Keratinocyte (primary cell): Measurements from ENCODE around the gene R3HDM2. TPM values are rescaled to one million over a fixed set of nuclear protein-coding genes. Genes with fewer than 3 reads are reported as not detected.
"Not testable (repeated sequence)": the region's sequence is repeated elsewhere in the genome, so short reads cannot be mapped to it uniquely, and the experiment has no call there.

Experiments
- DNase-seq: peaks from one replicate; pipeline ENCODE4 v3.0.0-alpha.2; 2011; ENCODE audit warnings: low read depth, missing footprints, low spot score
- FAIRE-seq: peaks from 2 replicates; lab custom pipeline; 2011; peaks lifted over from hg19 to GRCh38; lab: Jason Lieb, UNC
- H2AFZ ChIP-seq: 2 replicates; pipeline ENCODE4 v1.6.0; 2012; ENCODE audit warnings: low read length, control low read depth, inconsistent platforms; ENCODE audit not compliant: control insufficient read depth
- H3K27ac ChIP-seq: 2 replicates; pipeline ENCODE4 v1.5.1; 2011; ENCODE audit warnings: low read length; ENCODE audit not compliant: control insufficient read depth, insufficient read depth
- H3K27me3 ChIP-seq: 3 replicates; pipeline ENCODE4 v1.6.0; 2011; ENCODE audit warnings: low read length; ENCODE audit not compliant: control insufficient read depth, insufficient read depth; ENCODE audit errors: extremely low read depth
- H3K36me3 ChIP-seq, 2 experiments: 2 replicates in 1 of 2; 3 replicates in 1 of 2; pipeline ENCODE4 v1.5.1; 2011; ENCODE audit warnings: low read length in 2 of 2, mild to moderate bottlenecking in 1 of 2; ENCODE audit not compliant: control insufficient read depth in 2 of 2, insufficient read depth in 2 of 2; ENCODE audit errors: extremely low read depth in 1 of 2
- H3K4me1 ChIP-seq: 3 replicates; pipeline ENCODE4 v1.5.1; 2011; ENCODE audit warnings: low read length; ENCODE audit not compliant: control insufficient read depth, insufficient read depth; ENCODE audit errors: extremely low read depth
- H3K4me2 ChIP-seq: 3 replicates; pipeline ENCODE4 v1.6.0; 2011; ENCODE audit warnings: low read depth, low read length; ENCODE audit not compliant: control insufficient read depth, insufficient read depth; ENCODE audit errors: extremely low read depth
- H3K4me3 ChIP-seq, 3 experiments: fragments of 200-600 bp in 1 of 3; sonication (generic) in 1 of 3; 2 replicates in 2 of 3; 3 replicates in 1 of 3; pipeline ENCODE4 v1.5.1; 2011 to 2016; ENCODE audit warnings: low read length in 3 of 3, mild to moderate bottlenecking in 3 of 3, control low read depth in 2 of 3, inconsistent platforms in 1 of 3, low read depth in 1 of 3, mixed read lengths in 1 of 3, mixed run types in 1 of 3, moderate library complexity in 1 of 3; ENCODE audit not compliant: control insufficient read depth in 2 of 3, insufficient read depth in 2 of 3; ENCODE audit errors: extremely low read depth in 1 of 3
- H3K79me2 ChIP-seq: 2 replicates; pipeline ENCODE4 v1.6.0; 2012; ENCODE audit warnings: low read length; ENCODE audit not compliant: control insufficient read depth, insufficient read depth
- H3K9ac ChIP-seq: 3 replicates; pipeline ENCODE4 v1.6.0; 2011; ENCODE audit warnings: low read length; ENCODE audit not compliant: control insufficient read depth, insufficient read depth; ENCODE audit errors: extremely low read depth
- H3K9me1 ChIP-seq: 3 replicates; pipeline ENCODE4 v1.6.0; 2011; ENCODE audit warnings: low read length; ENCODE audit not compliant: control insufficient read depth, insufficient read depth; ENCODE audit errors: extremely low read depth
- H3K9me3 ChIP-seq: 2 replicates; pipeline ENCODE4 v1.5.1; 2012; ENCODE audit warnings: low read depth, low read length; ENCODE audit not compliant: control insufficient read depth
- H4K20me1 ChIP-seq: 3 replicates; pipeline ENCODE4 v1.6.0; 2011; ENCODE audit warnings: low read length; ENCODE audit not compliant: control insufficient read depth, insufficient read depth; ENCODE audit errors: extremely low read depth
- EZH2 ChIP-seq: IDR thresholded peaks from one replicate; pipeline ENCODE4 v1.6.1; 2012; ENCODE audit warnings: inconsistent platforms, mild to moderate bottlenecking, low read length, moderate library complexity
- dilution Hi-C: fragments of 300-500 bp; cut with MboI; formaldehyde crosslinking; loops from one replicate; pipeline ENCODE4 v1.7.0; 2020; ENCODE audit warnings: low sequenced_read_pairs; ENCODE audit not compliant: extremely low pct_ligation_motif_present
- polyA plus RNA-seq, 5 experiments: library from polyadenylated mRNA; depleted of rRNA in 3 of 5; stranded (reverse) in 3 of 5; stranded (forward) in 1 of 5; unstranded in 1 of 5; fragments of >200 nt; gene quantifications; 1 replicate in 1 of 5; 2 replicates in 3 of 5; 3 replicates in 1 of 5; pipeline versions ENCODE4 v1.2.1 to v1.2.3, GENCODE V29; 2011 to 2012; ENCODE audit warnings: missing spikeins in 2 of 5, low read depth in 1 of 5, low replicate concordance in 1 of 5
- TF ChIP-seq, protein P1 (sequence below), 3 experiments: IDR thresholded peaks in 1 of 3; conservative IDR thresholded peaks in 1 of 3; optimal IDR thresholded peaks in 1 of 3; 2 replicates in 2 of 3; 3 replicates in 1 of 3; pipeline versions ENCODE3 to v1.5.1; 2011; ENCODE audit warnings: low read length in 3 of 3, mild to moderate bottlenecking in 3 of 3, moderate library complexity in 2 of 3, control low read depth in 1 of 3, inconsistent platforms in 1 of 3; ENCODE audit not compliant: insufficient read depth in 2 of 3; ENCODE audit errors: extremely low read depth in 1 of 3

Gene R3HDM2
- polyA plus RNA-seq, 1 donor (not counting 4 experiments of a cell fraction or from before 2014, with no cell fraction given) = 11.1 TPM

DNA sequence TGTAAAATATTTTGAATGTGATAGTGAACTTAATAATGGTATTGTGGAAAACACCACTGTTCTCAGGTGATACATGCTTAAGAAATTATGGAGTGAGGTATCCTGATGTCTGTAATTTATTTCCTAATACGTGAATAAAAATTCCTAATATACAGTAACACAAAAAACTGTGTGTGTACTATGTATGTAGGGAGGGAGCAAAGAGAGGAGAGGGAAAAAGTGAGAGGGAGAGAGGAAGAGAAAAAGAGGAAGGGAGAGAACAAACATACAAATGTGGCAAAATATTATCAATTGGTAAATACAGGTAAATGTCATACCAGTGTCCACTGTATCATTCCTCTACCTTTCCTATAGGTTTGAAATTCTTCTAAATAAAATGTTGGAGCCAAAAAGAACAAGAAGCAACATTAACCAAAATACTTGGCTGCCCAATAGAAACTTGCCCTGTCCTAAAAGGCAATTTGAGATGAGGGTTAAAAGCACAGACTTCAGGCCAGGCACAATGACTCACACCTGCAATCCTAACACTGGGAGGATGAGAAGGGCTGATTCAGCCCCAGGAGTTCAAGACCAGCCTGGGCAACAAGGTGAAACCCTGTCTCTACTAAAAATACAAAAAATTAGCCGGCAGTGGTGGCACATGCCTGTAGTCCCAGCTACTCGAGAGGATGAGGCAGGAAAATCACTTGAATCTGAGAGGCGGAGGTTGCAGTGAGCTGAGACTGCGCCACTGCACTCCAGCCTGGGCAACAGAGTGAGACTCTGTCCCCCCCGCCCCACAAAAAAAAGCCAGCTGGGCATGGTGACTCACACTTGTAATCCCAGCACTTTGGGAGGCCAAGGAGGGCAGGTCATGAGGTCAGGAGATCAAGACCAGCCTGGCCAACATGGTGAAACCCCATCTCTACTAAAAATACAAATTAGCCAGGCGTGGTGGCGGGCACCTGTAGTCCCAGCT, 14.5 kb downstream of the R3HDM2 start:
- Histone ChIP-seq H3K4me1 (peaks cover 2% of the 10 kb centered on the region), H2AFZ (no peak overlapping the region), H3K9me3 (no peaks in the 10 kb centered on the region), H3K9me1 (no peaks in the 10 kb centered on the region), H3K27ac (no peak overlapping the region), H3K4me2 (no peak overlapping the region), H3K27me3 (no peaks in the 10 kb centered on the region), H4K20me1 (no peaks in the 10 kb centered on the region), H3K4me3 (no peak overlapping the region), H3K36me3 (peaks cover 0 to 8% of the 10 kb centered on the region in 2 experiments), H3K79me2 (peaks cover 20% of the 10 kb centered on the region), H3K9ac (no peak overlapping the region)
- TF ChIP-seq, protein P1, sequence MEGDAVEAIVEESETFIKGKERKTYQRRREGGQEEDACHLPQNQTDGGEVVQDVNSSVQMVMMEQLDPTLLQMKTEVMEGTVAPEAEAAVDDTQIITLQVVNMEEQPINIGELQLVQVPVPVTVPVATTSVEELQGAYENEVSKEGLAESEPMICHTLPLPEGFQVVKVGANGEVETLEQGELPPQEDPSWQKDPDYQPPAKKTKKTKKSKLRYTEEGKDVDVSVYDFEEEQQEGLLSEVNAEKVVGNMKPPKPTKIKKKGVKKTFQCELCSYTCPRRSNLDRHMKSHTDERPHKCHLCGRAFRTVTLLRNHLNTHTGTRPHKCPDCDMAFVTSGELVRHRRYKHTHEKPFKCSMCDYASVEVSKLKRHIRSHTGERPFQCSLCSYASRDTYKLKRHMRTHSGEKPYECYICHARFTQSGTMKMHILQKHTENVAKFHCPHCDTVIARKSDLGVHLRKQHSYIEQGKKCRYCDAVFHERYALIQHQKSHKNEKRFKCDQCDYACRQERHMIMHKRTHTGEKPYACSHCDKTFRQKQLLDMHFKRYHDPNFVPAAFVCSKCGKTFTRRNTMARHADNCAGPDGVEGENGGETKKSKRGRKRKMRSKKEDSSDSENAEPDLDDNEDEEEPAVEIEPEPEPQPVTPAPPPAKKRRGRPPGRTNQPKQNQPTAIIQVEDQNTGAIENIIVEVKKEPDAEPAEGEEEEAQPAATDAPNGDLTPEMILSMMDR (optimal IDR thresholded peaks at IDR 0.05 in 1 of 3, IDR thresholded peaks at IDR 0.05 in 1 of 3, conservative IDR thresholded peaks at IDR 0.05 in 1 of 3; ENCODE audit: extremely low read depth in 1 of 3, insufficient read depth in 2 of 3, low read length in 3 of 3) = no peak
- TF ChIP-seq EZH2 = no peak
- dilution Hi-C loops = no loop called here
- DNase-seq (no peak), FAIRE-seq (no peak)

DNA sequence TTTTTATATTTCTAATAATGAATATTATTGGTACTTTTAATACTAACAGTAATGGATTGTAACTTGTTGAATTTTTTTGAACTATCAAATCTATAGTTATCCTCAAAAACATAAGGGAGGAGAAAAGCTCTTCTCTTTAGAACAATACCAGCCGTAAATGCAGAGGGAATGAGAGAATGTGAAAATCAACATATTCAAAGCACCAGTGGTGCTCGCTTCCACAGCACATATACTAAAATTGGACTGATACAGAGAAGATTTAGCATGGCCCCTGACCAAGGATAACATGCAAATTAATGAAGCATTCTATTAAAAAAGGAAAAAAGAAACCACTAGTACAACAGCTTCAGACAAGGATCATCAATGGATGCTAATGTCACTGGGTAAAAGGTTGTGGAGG, 15.8 kb downstream of the R3HDM2 start:
- Histone ChIP-seq H3K27me3 (no peaks in the 10 kb centered on the region), H3K36me3 (peaks cover 0 to 8% of the 10 kb centered on the region in 2 experiments), H3K4me3 (no peak overlapping the region), H3K4me1 (peaks cover 2% of the 10 kb centered on the region), H3K79me2 (peaks cover 21% of the 10 kb centered on the region), H3K9me1 (no peaks in the 10 kb centered on the region), H4K20me1 (no peaks in the 10 kb centered on the region), H3K9ac (no peak overlapping the region), H3K4me2 (no peak overlapping the region), H3K27ac (no peak overlapping the region), H2AFZ (no peak overlapping the region), H3K9me3 (no peaks in the 10 kb centered on the region)
- no peak for FAIRE-seq
- DNase-seq = no peak
- TF ChIP-seq, protein P1 (optimal IDR thresholded peaks at IDR 0.05 in 1 of 3, IDR thresholded peaks at IDR 0.05 in 1 of 3, conservative IDR thresholded peaks at IDR 0.05 in 1 of 3; ENCODE audit: extremely low read depth in 1 of 3, insufficient read depth in 2 of 3, low read length in 3 of 3) = no peak
- no peak for TF ChIP-seq EZH2
- dilution Hi-C loops = no loop called here

DNA sequence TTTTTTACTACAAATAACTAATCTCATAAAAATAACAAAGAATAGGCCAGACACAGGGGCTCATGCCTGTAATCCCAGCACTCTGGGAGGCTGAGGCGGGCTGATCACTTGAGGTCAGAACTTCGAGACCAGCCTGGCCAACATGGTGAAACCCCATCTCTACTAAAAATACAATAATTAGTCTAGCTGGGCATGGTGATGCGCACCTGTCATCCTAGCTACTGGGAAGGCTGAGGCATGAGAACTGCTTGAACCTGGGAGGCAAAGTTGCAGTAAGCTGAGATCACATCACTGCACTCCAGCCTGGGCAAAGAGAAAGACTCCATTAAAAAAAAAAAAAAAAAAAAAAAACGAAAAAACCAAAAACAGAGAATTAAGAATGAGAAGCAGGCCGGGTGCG, 16.7 kb downstream of the R3HDM2 start:
- H3K27ac ChIP-seq, dilution Hi-C loops, DNase-seq, H3K9me1 ChIP-seq, H3K27me3 ChIP-seq, H3K4me2 ChIP-seq, H3K36me3 ChIP-seq, H3K4me3 ChIP-seq, H2AFZ ChIP-seq, H4K20me1 ChIP-seq, H3K9me3 ChIP-seq, H3K4me1 ChIP-seq, H3K9ac ChIP-seq, FAIRE-seq: not testable (repeated sequence)
- H3K79me2 ChIP-seq = peaks cover 17% of the 10 kb centered on the region
